ENCODE data around the gene POLR2A.

Gene POLR2A

GRCh38 chr17:7465597-7466275 lies 18.4 kb upstream of the POLR2A start:
- Histone ChIP-seq H3K4me3 (ENCODE audit: low read length) (no peak overlapping the region), H3K4ac (ENCODE audit: low read depth, low read length) (no peak overlapping the region), H3K4me2 (ENCODE audit: low read length) (no peak overlapping the region), H3K4me1 (ENCODE audit: control insufficient read depth, low read depth, low read length) (no peaks in the 10 kb centered on the region), H3K79me2 (ENCODE audit: control insufficient read depth, insufficient read depth, low read length) (no peaks in the 10 kb centered on the region), H3K79me1 (ENCODE audit: low read length) (peaks cover 2% of the 10 kb centered on the region), H3K23ac (ENCODE audit: low read length) (no peak overlapping the region), H3K27me3 (ENCODE audit: insufficient read depth, low read length, poor library complexity) (no peaks in the 10 kb centered on the region), H3K27ac (ENCODE audit: low read depth, low read length) (no peak overlapping the region), H4K8ac (ENCODE audit: low read depth, low read length) (no peak overlapping the region), H2BK120ac (ENCODE audit: low read depth, low read length) (no peak overlapping the region), H2BK15ac (replicated peaks; ENCODE audit: low read depth) (no peak overlapping the region), H2AK5ac (ENCODE audit: low read length) (no peak overlapping the region), H4K5ac (ENCODE audit: low read length) (no peak overlapping the region), H2BK5ac (ENCODE audit: low read length) (no peak overlapping the region), H3K56ac (ENCODE audit: low read length) (no peak overlapping the region), H3K18ac (ENCODE audit: low read length) (no peak overlapping the region), H3K36me3 (ENCODE audit: control insufficient read depth, insufficient read depth, low read length) (peaks cover 3% of the 10 kb centered on the region), H3K9ac (ENCODE audit: low read length) (no peak overlapping the region)
- DNase-seq = no peak
- WGBS (ENCODE audit: extremely low coverage, insufficient coverage, low lambda C conversion rate) = no CpG with 5 or more reads among the region's 33 CpGs

GRCh38 chr17:7466318-7466638 lies 17.9 kb upstream of the POLR2A start:
- Histone ChIP-seq H3K79me1 (ENCODE audit: low read length) (peaks cover 2% of the 10 kb centered on the region), H3K27ac (ENCODE audit: low read depth, low read length) (no peak overlapping the region), H3K79me2 (ENCODE audit: control insufficient read depth, insufficient read depth, low read length) (no peaks in the 10 kb centered on the region), H4K5ac (ENCODE audit: low read length) (no peak overlapping the region), H3K23ac (ENCODE audit: low read length) (no peak overlapping the region), H3K4ac (ENCODE audit: low read depth, low read length) (no peak overlapping the region), H3K4me3 (ENCODE audit: low read length) (no peak overlapping the region), H2BK15ac (replicated peaks; ENCODE audit: low read depth) (no peak overlapping the region), H3K56ac (ENCODE audit: low read length) (no peak overlapping the region), H2AK5ac (ENCODE audit: low read length) (no peak overlapping the region), H3K36me3 (ENCODE audit: control insufficient read depth, insufficient read depth, low read length) (peaks cover 3% of the 10 kb centered on the region), H2BK5ac (ENCODE audit: low read length) (no peak overlapping the region), H3K18ac (ENCODE audit: low read length) (no peak overlapping the region), H3K4me2 (ENCODE audit: low read length) (no peak overlapping the region), H3K9ac (ENCODE audit: low read length) (no peak overlapping the region), H3K4me1 (ENCODE audit: control insufficient read depth, low read depth, low read length) (no peaks in the 10 kb centered on the region), H3K27me3 (ENCODE audit: insufficient read depth, low read length, poor library complexity) (no peaks in the 10 kb centered on the region), H4K8ac (ENCODE audit: low read depth, low read length) (no peak overlapping the region), H2BK120ac (ENCODE audit: low read depth, low read length) (no peak overlapping the region)
- DNase-seq = no peak
- no CpG with 5 or more reads among the region's 9 CpGs for WGBS (ENCODE audit: extremely low coverage, insufficient coverage, low lambda C conversion rate)

GRCh38 chr17:7466639-7467341 lies 17.4 kb upstream of the POLR2A start:
- Histone ChIP-seq H3K18ac (ENCODE audit: low read length) (no peak overlapping the region), H4K8ac (ENCODE audit: low read depth, low read length) (no peak overlapping the region), H4K5ac (ENCODE audit: low read length) (no peak overlapping the region), H3K4me3 (ENCODE audit: low read length) (no peak overlapping the region), H3K23ac (ENCODE audit: low read length) (no peak overlapping the region), H3K79me2 (ENCODE audit: control insufficient read depth, insufficient read depth, low read length) (no peaks in the 10 kb centered on the region), H2AK5ac (ENCODE audit: low read length) (no peak overlapping the region), H3K9ac (ENCODE audit: low read length) (no peak overlapping the region), H3K4me2 (ENCODE audit: low read length) (no peak overlapping the region), H3K4ac (ENCODE audit: low read depth, low read length) (no peak overlapping the region), H3K56ac (ENCODE audit: low read length) (no peak overlapping the region), H3K27me3 (ENCODE audit: insufficient read depth, low read length, poor library complexity) (no peaks in the 10 kb centered on the region), H3K4me1 (ENCODE audit: control insufficient read depth, low read depth, low read length) (no peaks in the 10 kb centered on the region), H3K79me1 (ENCODE audit: low read length) (peaks cover 4% of the 10 kb centered on the region), H3K36me3 (ENCODE audit: control insufficient read depth, insufficient read depth, low read length) (peaks cover 3% of the 10 kb centered on the region), H2BK15ac (replicated peaks; ENCODE audit: low read depth) (no peak overlapping the region), H2BK120ac (ENCODE audit: low read depth, low read length) (no peak overlapping the region), H3K27ac (ENCODE audit: low read depth, low read length) (no peak overlapping the region), H2BK5ac (ENCODE audit: low read length) (no peak overlapping the region)
- no peak for DNase-seq
- no CpG with 5 or more reads among the region's 16 CpGs for WGBS (ENCODE audit: extremely low coverage, insufficient coverage, low lambda C conversion rate)

- no peak overlapping the region for H4K5ac ChIP-seq (ENCODE audit: low read length)
- no peak overlapping the region for H3K4me3 ChIP-seq (ENCODE audit: low read length)
- H3K36me3 ChIP-seq (ENCODE audit: control insufficient read depth, insufficient read depth, low read length) = peaks cover 3% of the 10 kb centered on the region
- peaks cover 5% of the 10 kb centered on the region for H3K79me1 ChIP-seq (ENCODE audit: low read length)
- WGBS (ENCODE audit: extremely low coverage, insufficient coverage, low lambda C conversion rate) = no CpG with 5 or more reads among the region's 3 CpGs
- H4K8ac ChIP-seq (ENCODE audit: low read depth, low read length) = no peak overlapping the region
- no peak for DNase-seq
- no peak overlapping the region for H2BK5ac ChIP-seq (ENCODE audit: low read length)
- no peaks in the 10 kb centered on the region for H3K4me1 ChIP-seq (ENCODE audit: control insufficient read depth, low read depth, low read length)
- H3K79me2 ChIP-seq (ENCODE audit: control insufficient read depth, insufficient read depth, low read length) = no peaks in the 10 kb centered on the region
- H3K4ac ChIP-seq (ENCODE audit: low read depth, low read length) = no peak overlapping the region
- H3K27ac ChIP-seq (ENCODE audit: low read depth, low read length) = no peak overlapping the region
- H3K9ac ChIP-seq (ENCODE audit: low read length) = no peak overlapping the region
- H2BK15ac ChIP-seq (replicated peaks; ENCODE audit: low read depth) = no peak overlapping the region
- no peak overlapping the region for H3K56ac ChIP-seq (ENCODE audit: low read length)
- H2AK5ac ChIP-seq (ENCODE audit: low read length) = no peak overlapping the region
- H3K27me3 ChIP-seq (ENCODE audit: insufficient read depth, low read length, poor library complexity) = no peaks in the 10 kb centered on the region
- H2BK120ac ChIP-seq (ENCODE audit: low read depth, low read length) = no peak overlapping the region
- no peak overlapping the region for H3K23ac ChIP-seq (ENCODE audit: low read length)
- no peak overlapping the region for H3K4me2 ChIP-seq (ENCODE audit: low read length)
- no peak overlapping the region for H3K18ac ChIP-seq (ENCODE audit: low read length)
Measured at GRCh38 chr17:7467498-7467897, 16.7 kb upstream of the POLR2A start.

- H3K56ac ChIP-seq (ENCODE audit: low read length) = no peak overlapping the region
- H3K4ac ChIP-seq (ENCODE audit: low read depth, low read length) = no peak overlapping the region
- H3K4me3 ChIP-seq (ENCODE audit: low read length) = no peak overlapping the region
- H3K18ac ChIP-seq (ENCODE audit: low read length) = no peak overlapping the region
- peaks cover 5% of the 10 kb centered on the region for H3K79me1 ChIP-seq (ENCODE audit: low read length)
- H3K4me2 ChIP-seq (ENCODE audit: low read length) = no peak overlapping the region
- H2BK15ac ChIP-seq (replicated peaks; ENCODE audit: low read depth) = no peak overlapping the region
- no peak overlapping the region for H4K8ac ChIP-seq (ENCODE audit: low read depth, low read length)
- no peak overlapping the region for H2BK5ac ChIP-seq (ENCODE audit: low read length)
- H3K23ac ChIP-seq (ENCODE audit: low read length) = no peak overlapping the region
- H3K27ac ChIP-seq (ENCODE audit: low read depth, low read length) = no peak overlapping the region
- WGBS (ENCODE audit: extremely low coverage, insufficient coverage, low lambda C conversion rate) = no CpG with 5 or more reads among the region's 11 CpGs
- H2BK120ac ChIP-seq (ENCODE audit: low read depth, low read length) = no peak overlapping the region
- no peaks in the 10 kb centered on the region for H3K27me3 ChIP-seq (ENCODE audit: insufficient read depth, low read length, poor library complexity)
- H3K4me1 ChIP-seq (ENCODE audit: control insufficient read depth, low read depth, low read length) = no peaks in the 10 kb centered on the region
- H3K9ac ChIP-seq (ENCODE audit: low read length) = no peak overlapping the region
- H3K79me2 ChIP-seq (ENCODE audit: control insufficient read depth, insufficient read depth, low read length) = no peaks in the 10 kb centered on the region
- DNase-seq = no peak
- no peak overlapping the region for H4K5ac ChIP-seq (ENCODE audit: low read length)
- no peak overlapping the region for H2AK5ac ChIP-seq (ENCODE audit: low read length)
- H3K36me3 ChIP-seq (ENCODE audit: control insufficient read depth, insufficient read depth, low read length) = peaks cover 3% of the 10 kb centered on the region
Measured at GRCh38 chr17:7468290-7468689, 15.9 kb upstream of the POLR2A start.
